ENCODE data around the gene ZDHHC14. TPM values are rescaled to one million over a fixed set of nuclear protein-coding genes. Genes with fewer than 3 reads are reported as not detected.

The ZDHHC14 gene
- total RNA-seq, 1 donor from 2014 or later = 14.4 TPM

- H3K27me3 Mint-ChIP-seq (ENCODE audit: insufficient read depth) = peaks cover 3% of the 10 kb centered on the region
- peak overlapping the region; percentile 30 for H3K4me3 Mint-ChIP-seq
- peaks cover 43% of the 10 kb centered on the region for H3K4me1 Mint-ChIP-seq (ENCODE audit: low read depth)
- H3K27ac Mint-ChIP-seq = peak overlapping the region; percentile 60
- intact Hi-C loops (cut with micrococcal nuclease) = loop anchor here (1.0 to 2.0 kb wide), 5 partner anchors 43 to 108 kb away; partner anchors contain the start of genes TMEM242 and ZDHHC14
- H3K36me3 Mint-ChIP-seq (ENCODE audit: low read depth) = peaks cover 7% of the 10 kb centered on the region
- no peak for DNase-seq (ENCODE audit: low spot score)
- no peaks in the 10 kb centered on the region for H3K9me3 Mint-ChIP-seq
These were observed 47.0 kb downstream of the ZDHHC14 start for GRCh38 chr6:157427969-157428368.

- intact Hi-C loops (cut with micrococcal nuclease) = loop anchor here (1.0 to 2.0 kb wide), 8 partner anchors 15 to 108 kb away; partner anchors contain the start of genes TMEM242 and ZDHHC14
These were observed 47.6 kb downstream of the ZDHHC14 start for GRCh38 chr6:157428427-157429202.

GRCh38 chr6:157429248-157429647 is 48.3 kb downstream of the ZDHHC14 start:
- no peak for DNase-seq (ENCODE audit: low spot score)
- intact Hi-C loops (cut with micrococcal nuclease) = loop anchor here (1.0 to 2.0 kb wide), 5 partner anchors 14 to 70 kb away; partner anchors contain the start of gene ZDHHC14
- Mint-ChIP-seq H3K36me3 (ENCODE audit: low read depth) (peaks cover 7% of the 10 kb centered on the region), H3K27me3 (ENCODE audit: insufficient read depth) (peaks cover 3% of the 10 kb centered on the region), H3K4me1 (ENCODE audit: low read depth) (peaks cover 43% of the 10 kb centered on the region), H3K9me3 (no peaks in the 10 kb centered on the region), H3K27ac (peak overlapping the region; percentile 77), H3K4me3 (peak overlapping the region; percentile 20)

More at GRCh38 chr6:157428427-157429202, 47.6 kb downstream of the ZDHHC14 start:
- Mint-ChIP-seq H3K27me3 (ENCODE audit: insufficient read depth) (peaks cover 3% of the 10 kb centered on the region), H3K4me3 (peak overlapping the region; percentile 2), H3K36me3 (ENCODE audit: low read depth) (peaks cover 7% of the 10 kb centered on the region), H3K9me3 (no peaks in the 10 kb centered on the region), H3K27ac (peak overlapping the region; percentile 77), H3K4me1 (ENCODE audit: low read depth) (peaks cover 43% of the 10 kb centered on the region)
- no peak for DNase-seq (ENCODE audit: low spot score)

DNA sequence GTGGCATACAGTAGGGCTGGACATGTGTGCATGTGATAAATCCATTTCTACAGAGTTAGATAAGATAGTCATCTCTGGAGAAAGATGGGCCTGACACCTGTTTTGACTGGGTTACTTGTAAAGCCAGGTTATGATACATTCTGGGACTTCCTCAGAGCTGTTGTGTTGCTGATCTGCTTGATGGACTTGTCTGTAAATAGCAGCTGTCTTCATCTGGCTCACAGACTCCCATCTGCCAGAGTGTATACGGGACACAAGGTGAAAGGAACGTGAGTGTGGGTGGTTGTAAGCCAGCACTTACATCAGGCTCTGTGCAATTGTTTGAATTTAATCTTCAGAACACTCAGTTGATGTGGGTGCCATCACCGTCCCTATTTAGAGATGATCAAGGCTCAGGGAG is 49.8 kb downstream of the ZDHHC14 start:
- H3K36me3 Mint-ChIP-seq (ENCODE audit: low read depth) = peaks cover 7% of the 10 kb centered on the region
- H3K27me3 Mint-ChIP-seq (ENCODE audit: insufficient read depth) = peaks cover 8% of the 10 kb centered on the region
- no peak overlapping the region for H3K4me3 Mint-ChIP-seq
- no peak for DNase-seq (ENCODE audit: low spot score)
- no peaks in the 10 kb centered on the region for H3K9me3 Mint-ChIP-seq
- peaks cover 43% of the 10 kb centered on the region for H3K4me1 Mint-ChIP-seq (ENCODE audit: low read depth)
- peak overlapping the region; percentile 18 for H3K27ac Mint-ChIP-seq
- intact Hi-C loops (cut with micrococcal nuclease) = no loop called here

DNA sequence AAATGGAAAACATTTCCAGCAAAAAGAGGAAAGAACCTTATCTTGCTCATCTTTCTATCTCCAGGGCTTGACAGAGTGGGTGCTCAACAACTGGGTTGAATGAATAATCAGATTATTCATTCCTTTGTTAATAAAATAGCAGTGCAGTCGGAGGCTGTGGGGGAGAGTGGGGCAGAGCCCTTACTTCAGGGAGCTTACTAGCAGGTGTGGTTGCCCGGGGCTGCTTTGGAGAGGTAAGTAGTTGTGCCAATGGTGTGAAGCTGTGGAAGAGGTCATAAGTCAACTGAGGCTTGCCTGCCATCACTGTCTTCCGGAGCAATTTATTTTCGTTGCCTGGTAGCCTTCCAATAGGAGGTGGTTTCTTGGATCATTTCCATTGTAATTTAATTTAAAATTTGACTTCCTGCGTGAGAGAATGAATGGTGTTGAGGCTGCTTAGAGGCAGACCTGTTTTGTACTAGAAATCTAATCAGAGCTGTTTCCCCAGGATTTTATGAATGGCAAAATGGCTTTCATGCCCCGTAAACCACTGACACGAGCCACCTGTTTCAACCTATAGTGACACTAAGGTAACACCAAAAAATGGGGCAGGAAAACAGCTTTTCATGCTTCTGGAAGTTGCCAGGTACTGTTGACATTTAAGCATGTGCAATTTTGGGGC is 51.4 kb downstream of the ZDHHC14 start:
- Mint-ChIP-seq H3K4me3 (no peak overlapping the region), H3K9me3 (no peaks in the 10 kb centered on the region), H3K27ac (no peak overlapping the region), H3K27me3 (ENCODE audit: insufficient read depth) (peaks cover 10% of the 10 kb centered on the region), H3K36me3 (ENCODE audit: low read depth) (peaks cover 8% of the 10 kb centered on the region), H3K4me1 (ENCODE audit: low read depth) (peaks cover 36% of the 10 kb centered on the region)
- intact Hi-C loops (cut with micrococcal nuclease) = no loop called here
- no peak for DNase-seq (ENCODE audit: low spot score)

- Mint-ChIP-seq H3K9me3 (no peaks in the 10 kb centered on the region), H3K4me3 (no peak overlapping the region), H3K27ac (no peak overlapping the region), H3K36me3 (ENCODE audit: low read depth) (peaks cover 8% of the 10 kb centered on the region), H3K4me1 (ENCODE audit: low read depth) (peaks cover 32% of the 10 kb centered on the region), H3K27me3 (ENCODE audit: insufficient read depth) (peaks cover 10% of the 10 kb centered on the region)
- intact Hi-C loops (cut with micrococcal nuclease) = no loop called here
- no peak for DNase-seq (ENCODE audit: low spot score)
These were observed 51.9 kb downstream of the ZDHHC14 start for GRCh38 chr6:157432892-157433265.

- intact Hi-C loops (cut with micrococcal nuclease) = no loop called here
- H3K36me3 Mint-ChIP-seq (ENCODE audit: low read depth) = peaks cover 10% of the 10 kb centered on the region
- no peak for DNase-seq (ENCODE audit: low spot score)
- H3K4me1 Mint-ChIP-seq (ENCODE audit: low read depth) = peaks cover 24% of the 10 kb centered on the region
- no peak overlapping the region for H3K27ac Mint-ChIP-seq
- H3K4me3 Mint-ChIP-seq = no peak overlapping the region
- no peaks in the 10 kb centered on the region for H3K9me3 Mint-ChIP-seq
- H3K27me3 Mint-ChIP-seq (ENCODE audit: insufficient read depth) = peaks cover 10% of the 10 kb centered on the region
These were observed 52.7 kb downstream of the ZDHHC14 start for GRCh38 chr6:157433678-157434081.

DNA sequence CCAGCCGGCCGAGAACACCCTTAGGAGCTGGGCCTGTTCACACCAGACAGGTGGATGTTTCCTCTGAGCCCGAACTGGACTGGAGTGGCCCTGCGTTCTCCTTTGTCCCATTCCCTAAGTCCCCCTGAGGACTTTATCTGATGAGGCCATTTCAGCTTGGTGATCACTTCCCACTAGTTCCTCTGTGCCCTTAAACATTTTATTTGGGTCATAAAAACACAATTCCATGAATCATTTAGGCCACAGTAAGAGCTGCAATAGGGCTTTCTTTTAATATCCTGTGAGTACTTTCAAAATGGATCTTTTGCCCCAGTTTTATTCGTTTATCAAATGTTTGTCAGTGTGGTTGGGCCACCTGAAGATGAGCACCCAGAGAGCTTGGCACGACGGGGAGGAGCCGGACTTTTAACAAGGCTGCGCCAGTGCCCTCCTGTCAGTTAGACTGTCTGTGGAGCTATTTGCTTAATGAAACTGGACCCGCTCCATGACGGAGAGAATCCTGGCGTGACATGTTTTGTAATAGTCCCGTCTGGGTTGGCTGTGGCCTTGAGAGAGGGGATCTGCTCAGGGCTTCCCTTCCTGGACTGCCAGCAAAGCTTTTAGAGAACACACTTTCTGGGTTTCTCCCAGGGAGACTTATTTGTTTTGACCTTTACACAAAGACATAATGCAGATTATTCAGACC is 53.5 kb downstream of the ZDHHC14 start:
- intact Hi-C loops (cut with micrococcal nuclease) = no loop called here
- Mint-ChIP-seq H3K9me3 (no peaks in the 10 kb centered on the region), H3K36me3 (ENCODE audit: low read depth) (peaks cover 14% of the 10 kb centered on the region), H3K27ac (no peak overlapping the region), H3K27me3 (ENCODE audit: insufficient read depth) (peaks cover 10% of the 10 kb centered on the region), H3K4me3 (no peak overlapping the region), H3K4me1 (ENCODE audit: low read depth) (peaks cover 16% of the 10 kb centered on the region)
- no peak for DNase-seq (ENCODE audit: low spot score)

GRCh38 chr6:157436219-157436943 is 55.4 kb downstream of the ZDHHC14 start:
- no peak for DNase-seq (ENCODE audit: low spot score)
- Mint-ChIP-seq H3K4me1 (ENCODE audit: low read depth) (peaks cover 14% of the 10 kb centered on the region), H3K27ac (no peak overlapping the region), H3K9me3 (peaks cover 11% of the 10 kb centered on the region), H3K4me3 (no peak overlapping the region), H3K36me3 (ENCODE audit: low read depth) (peaks cover 18% of the 10 kb centered on the region), H3K27me3 (ENCODE audit: insufficient read depth) (peaks cover 8% of the 10 kb centered on the region)
- intact Hi-C loops (cut with micrococcal nuclease) = no loop called here

DNA sequence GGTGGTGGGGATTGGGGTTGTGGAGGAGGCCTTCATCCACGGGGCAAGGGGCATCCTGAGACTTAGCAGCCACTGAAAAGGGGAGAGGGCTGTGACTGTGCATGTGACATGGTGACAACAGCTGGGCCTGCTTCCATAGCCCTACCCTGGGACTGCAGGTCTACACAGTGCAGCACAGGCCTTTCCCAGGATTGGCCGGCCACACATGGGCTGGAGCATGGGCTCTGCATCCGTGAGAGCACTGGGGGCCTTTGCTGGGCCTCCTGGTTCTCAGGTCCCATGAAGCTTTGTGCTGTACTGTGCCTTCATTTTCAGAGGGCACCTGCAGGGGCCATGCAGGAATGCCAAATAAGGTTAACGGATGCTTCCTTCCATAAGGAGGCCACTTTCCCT is 56.0 kb downstream of the ZDHHC14 start:
- no peak overlapping the region for H3K4me3 Mint-ChIP-seq
- peaks cover 8% of the 10 kb centered on the region for H3K27me3 Mint-ChIP-seq (ENCODE audit: insufficient read depth)
- peaks cover 13% of the 10 kb centered on the region for H3K4me1 Mint-ChIP-seq (ENCODE audit: low read depth)
- no peak for DNase-seq (ENCODE audit: low spot score)
- peaks cover 14% of the 10 kb centered on the region for H3K9me3 Mint-ChIP-seq
- H3K36me3 Mint-ChIP-seq (ENCODE audit: low read depth) = peaks cover 19% of the 10 kb centered on the region
- intact Hi-C loops (cut with micrococcal nuclease) = no loop called here
- H3K27ac Mint-ChIP-seq = no peak overlapping the region

DNA sequence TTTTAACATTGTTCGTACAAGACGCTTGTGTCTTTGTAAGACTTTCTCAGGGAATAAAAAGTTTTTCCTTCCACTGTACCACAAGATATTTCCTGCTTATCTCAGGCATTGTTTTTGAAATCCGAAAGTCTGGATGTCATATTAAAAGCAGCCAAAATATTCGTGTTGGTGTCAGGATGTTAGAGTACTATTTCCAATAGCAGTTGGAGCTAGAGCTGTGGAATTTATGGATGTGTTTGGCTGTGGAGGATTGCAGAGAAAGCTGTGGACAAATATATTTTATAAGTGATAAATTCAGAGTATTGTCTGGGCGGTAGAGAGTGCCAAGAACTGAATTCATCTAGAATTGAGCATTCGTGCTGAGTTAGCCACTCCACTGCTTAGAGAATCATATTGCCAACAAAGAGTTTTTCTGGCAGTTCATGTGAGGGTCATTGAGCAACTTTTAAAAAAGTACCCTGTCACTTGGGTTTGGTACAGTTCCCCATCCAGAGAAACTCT is 57.7 kb downstream of the ZDHHC14 start:
- Mint-ChIP-seq H3K27me3 (ENCODE audit: insufficient read depth) (peaks cover 7% of the 10 kb centered on the region), H3K9me3 (peaks cover 30% of the 10 kb centered on the region), H3K4me3 (no peak overlapping the region), H3K27ac (no peak overlapping the region), H3K4me1 (ENCODE audit: low read depth) (peaks cover 26% of the 10 kb centered on the region), H3K36me3 (ENCODE audit: low read depth) (peaks cover 33% of the 10 kb centered on the region)
- DNase-seq (ENCODE audit: low spot score) = no peak
- intact Hi-C loops (cut with micrococcal nuclease) = no loop called here

DNA sequence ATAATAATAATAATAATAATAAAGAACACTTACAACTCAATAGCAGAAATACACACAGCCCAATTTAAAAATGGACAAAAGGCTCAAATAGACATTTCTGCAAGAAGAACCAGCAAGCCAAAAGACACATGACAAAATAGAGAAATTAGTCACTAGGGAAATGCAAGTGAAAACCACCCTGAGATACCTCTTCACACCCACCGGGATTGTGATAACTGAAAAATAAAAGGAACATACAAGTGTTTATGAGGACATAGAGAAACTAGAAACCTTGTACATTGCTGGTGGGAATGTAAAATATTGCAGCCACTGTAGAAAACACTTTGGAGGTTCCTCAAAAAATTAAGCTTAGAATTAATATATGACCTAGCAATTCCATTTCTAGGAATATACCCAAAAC is 59.2 kb downstream of the ZDHHC14 start:
- Mint-ChIP-seq H3K27me3 (ENCODE audit: insufficient read depth) (peaks cover 2% of the 10 kb centered on the region), H3K4me1 (ENCODE audit: low read depth) (peaks cover 30% of the 10 kb centered on the region), H3K4me3 (no peak overlapping the region), H3K36me3 (ENCODE audit: low read depth) (peaks cover 36% of the 10 kb centered on the region), H3K9me3 (peaks cover 31% of the 10 kb centered on the region), H3K27ac (no peak overlapping the region)
- intact Hi-C loops (cut with micrococcal nuclease) = loop anchor here (5.0 kb wide), 2 partner anchors 118 to 127 kb away; partner anchors contain the start of gene TMEM242
- DNase-seq (ENCODE audit: low spot score) = no peak

All from activated T-helper 1 cell treated with anti-CD3 and anti-CD28 coated beads, Interleukin-12 subunit alpha, Interleukin-12 subunit beta, Interleukin-2, Interleukin-4 antibody, amounts not matched to agents 30 ng/mL and 10 ng/mL and 1 ng/mL, durations not matched to agents 14 hours and 24 hours and 36 hours (primary cell).